WTC11 (cell line): ENCODE data around the gene GRIN1.

ENCODE experiments used
- FOXP4 ChIP-seq: sonication (generic); formaldehyde crosslinking; IDR thresholded peaks from 2 replicates; pipeline ENCODE4 v1.8.0; 2022; ENCODE audit warnings: mild to moderate bottlenecking, missing genetic modification reagents
- TF ChIP-seq, protein P1 (sequence below): sonication (generic); formaldehyde crosslinking; conservative IDR thresholded peaks from 2 replicates; pipeline ENCODE4 v1.8.1; 2022; ENCODE audit warnings: mild to moderate bottlenecking, missing genetic modification reagents
- TF ChIP-seq, protein P2 (sequence below): fragments of 200-600 bp; IDR thresholded peaks from 2 replicates; pipeline ENCODE4 v1.8.0; 2022; ENCODE audit warnings: antibody characterized with exemption
- TF ChIP-seq, protein P3 (sequence below): sonication (generic); formaldehyde crosslinking; IDR thresholded peaks from 2 replicates; pipeline ENCODE4 v1.8.1; 2023; ENCODE audit warnings: mild to moderate bottlenecking, missing genetic modification reagents

- TF ChIP-seq, protein P1, sequence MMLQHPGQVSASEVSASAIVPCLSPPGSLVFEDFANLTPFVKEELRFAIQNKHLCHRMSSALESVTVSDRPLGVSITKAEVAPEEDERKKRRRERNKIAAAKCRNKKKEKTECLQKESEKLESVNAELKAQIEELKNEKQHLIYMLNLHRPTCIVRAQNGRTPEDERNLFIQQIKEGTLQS (CRISPR knock-in tag) = no peak
- TF ChIP-seq, protein P2, sequence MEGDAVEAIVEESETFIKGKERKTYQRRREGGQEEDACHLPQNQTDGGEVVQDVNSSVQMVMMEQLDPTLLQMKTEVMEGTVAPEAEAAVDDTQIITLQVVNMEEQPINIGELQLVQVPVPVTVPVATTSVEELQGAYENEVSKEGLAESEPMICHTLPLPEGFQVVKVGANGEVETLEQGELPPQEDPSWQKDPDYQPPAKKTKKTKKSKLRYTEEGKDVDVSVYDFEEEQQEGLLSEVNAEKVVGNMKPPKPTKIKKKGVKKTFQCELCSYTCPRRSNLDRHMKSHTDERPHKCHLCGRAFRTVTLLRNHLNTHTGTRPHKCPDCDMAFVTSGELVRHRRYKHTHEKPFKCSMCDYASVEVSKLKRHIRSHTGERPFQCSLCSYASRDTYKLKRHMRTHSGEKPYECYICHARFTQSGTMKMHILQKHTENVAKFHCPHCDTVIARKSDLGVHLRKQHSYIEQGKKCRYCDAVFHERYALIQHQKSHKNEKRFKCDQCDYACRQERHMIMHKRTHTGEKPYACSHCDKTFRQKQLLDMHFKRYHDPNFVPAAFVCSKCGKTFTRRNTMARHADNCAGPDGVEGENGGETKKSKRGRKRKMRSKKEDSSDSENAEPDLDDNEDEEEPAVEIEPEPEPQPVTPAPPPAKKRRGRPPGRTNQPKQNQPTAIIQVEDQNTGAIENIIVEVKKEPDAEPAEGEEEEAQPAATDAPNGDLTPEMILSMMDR = no peak
- TF ChIP-seq, protein P3, sequence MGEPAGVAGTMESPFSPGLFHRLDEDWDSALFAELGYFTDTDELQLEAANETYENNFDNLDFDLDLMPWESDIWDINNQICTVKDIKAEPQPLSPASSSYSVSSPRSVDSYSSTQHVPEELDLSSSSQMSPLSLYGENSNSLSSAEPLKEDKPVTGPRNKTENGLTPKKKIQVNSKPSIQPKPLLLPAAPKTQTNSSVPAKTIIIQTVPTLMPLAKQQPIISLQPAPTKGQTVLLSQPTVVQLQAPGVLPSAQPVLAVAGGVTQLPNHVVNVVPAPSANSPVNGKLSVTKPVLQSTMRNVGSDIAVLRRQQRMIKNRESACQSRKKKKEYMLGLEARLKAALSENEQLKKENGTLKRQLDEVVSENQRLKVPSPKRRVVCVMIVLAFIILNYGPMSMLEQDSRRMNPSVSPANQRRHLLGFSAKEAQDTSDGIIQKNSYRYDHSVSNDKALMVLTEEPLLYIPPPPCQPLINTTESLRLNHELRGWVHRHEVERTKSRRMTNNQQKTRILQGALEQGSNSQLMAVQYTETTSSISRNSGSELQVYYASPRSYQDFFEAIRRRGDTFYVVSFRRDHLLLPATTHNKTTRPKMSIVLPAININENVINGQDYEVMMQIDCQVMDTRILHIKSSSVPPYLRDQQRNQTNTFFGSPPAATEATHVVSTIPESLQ = no peak
- TF ChIP-seq FOXP4 = no peak
Measured at GRCh38 chr9:137128862-137129455, 10.0 kb upstream of the GRIN1 start.
